Activated CD8-positive, alpha-beta T cell treated with anti-CD3 and anti-CD28 coated beads for 36 hours (primary cell): Measurements from ENCODE around the gene POLR3B. TPM values are rescaled to one million over a fixed set of nuclear protein-coding genes. Genes with fewer than 3 reads are reported as not detected.
"Not testable (repeated sequence)": the region's sequence is repeated elsewhere in the genome, so short reads cannot be mapped to it uniquely, and the experiment has no call there.

ENCODE experiments used
- ATAC-seq: fragments of 200-7000 bp; cut with Tn5 transposase; one replicate; pipeline ENCODE4 v1.10.0; 2021; ENCODE audit warnings: mild to moderate bottlenecking, moderate library complexity
- CTCF ChIA-PET: fragments of 350-600 bp; sonication (Branson Sonifier 250); formaldehyde crosslinking; loops from one replicate; lab custom pipeline; 2021; ENCODE audit warnings: antibody characterized with exemption; lab: Charles Lee
- POLR2A ChIA-PET: fragments of 350-600 bp; sonication (Branson Sonifier 250); formaldehyde crosslinking; loops from one replicate; lab custom pipeline; 2021; ENCODE audit warnings: antibody characterized with exemption; lab: Charles Lee
- DNase-seq: peaks from one replicate; pipeline ENCODE4 v3.0.0-alpha.2; 2020
- H3K27ac Mint-ChIP-seq: one replicate; pipeline ENCODE4 v1.8.0; 2021; ENCODE audit warnings: mild to moderate bottlenecking, mixed read lengths
- H3K27me3 Mint-ChIP-seq: one replicate; pipeline ENCODE4 v1.8.0; 2021; ENCODE audit warnings: mixed read lengths
- H3K36me3 Mint-ChIP-seq: one replicate; pipeline ENCODE4 v1.8.0; 2021; ENCODE audit warnings: low read depth, mixed read lengths
- H3K4me1 Mint-ChIP-seq: one replicate; pipeline ENCODE4 v1.8.0; 2021; ENCODE audit warnings: low read depth, mixed read lengths
- H3K4me3 Mint-ChIP-seq: one replicate; pipeline ENCODE4 v1.8.0; 2021; ENCODE audit warnings: mild to moderate bottlenecking, moderate library complexity, mixed read lengths
- H3K9me3 Mint-ChIP-seq: one replicate; pipeline ENCODE4 v1.8.0; 2021; ENCODE audit warnings: mixed read lengths
- intact Hi-C: fragments of 100-400 bp; cut with micrococcal nuclease; formaldehyde crosslinking; loops from one replicate; pipeline ENCODE4 v1.10.0; 2022
- total RNA-seq, 2 experiments: library from RNA; stranded (reverse); gene quantifications; one replicate each; pipeline ENCODE4 v1.2.3, GENCODE V29; 2021
- TF ChIP-seq, protein P1 (sequence below): fragments of 200-600 bp; IDR thresholded peaks from one replicate; pipeline ENCODE4 v1.8.0; 2022; ENCODE audit warnings: antibody characterized with exemption, mild to moderate bottlenecking

The POLR3B gene
- total RNA-seq, 2 experiments from 2014 or later: 8.3 to 9.5 TPM

DNA sequence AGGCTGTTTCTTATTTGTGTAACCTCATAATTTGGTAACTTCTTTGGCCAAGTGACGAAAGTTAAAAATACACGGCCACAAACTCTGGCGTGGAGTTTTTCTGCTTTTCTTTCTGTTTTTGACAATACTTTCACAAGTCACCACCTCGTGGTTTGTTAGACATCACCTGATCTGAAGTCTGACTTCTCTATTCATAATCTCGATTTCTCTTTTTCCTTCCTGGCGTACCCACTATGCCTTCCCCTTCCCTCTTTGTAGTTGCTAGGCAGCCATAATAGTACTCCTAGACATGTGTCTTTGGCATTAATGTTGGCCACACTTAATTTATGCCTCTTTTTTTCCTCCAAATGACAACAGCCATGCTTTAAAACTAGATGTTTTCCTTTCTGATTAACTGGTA, 97.6 kb downstream of the POLR3B start:
- Mint-ChIP-seq H3K9me3 (no peaks in the 10 kb centered on the region), H3K27me3 (no peaks in the 10 kb centered on the region), H3K36me3 (peaks cover 19% of the 10 kb centered on the region), H3K27ac (no peak overlapping the region), H3K4me3 (no peak overlapping the region), H3K4me1 (no peaks in the 10 kb centered on the region)
- ATAC-seq: no peak
- TF ChIP-seq, protein P1, sequence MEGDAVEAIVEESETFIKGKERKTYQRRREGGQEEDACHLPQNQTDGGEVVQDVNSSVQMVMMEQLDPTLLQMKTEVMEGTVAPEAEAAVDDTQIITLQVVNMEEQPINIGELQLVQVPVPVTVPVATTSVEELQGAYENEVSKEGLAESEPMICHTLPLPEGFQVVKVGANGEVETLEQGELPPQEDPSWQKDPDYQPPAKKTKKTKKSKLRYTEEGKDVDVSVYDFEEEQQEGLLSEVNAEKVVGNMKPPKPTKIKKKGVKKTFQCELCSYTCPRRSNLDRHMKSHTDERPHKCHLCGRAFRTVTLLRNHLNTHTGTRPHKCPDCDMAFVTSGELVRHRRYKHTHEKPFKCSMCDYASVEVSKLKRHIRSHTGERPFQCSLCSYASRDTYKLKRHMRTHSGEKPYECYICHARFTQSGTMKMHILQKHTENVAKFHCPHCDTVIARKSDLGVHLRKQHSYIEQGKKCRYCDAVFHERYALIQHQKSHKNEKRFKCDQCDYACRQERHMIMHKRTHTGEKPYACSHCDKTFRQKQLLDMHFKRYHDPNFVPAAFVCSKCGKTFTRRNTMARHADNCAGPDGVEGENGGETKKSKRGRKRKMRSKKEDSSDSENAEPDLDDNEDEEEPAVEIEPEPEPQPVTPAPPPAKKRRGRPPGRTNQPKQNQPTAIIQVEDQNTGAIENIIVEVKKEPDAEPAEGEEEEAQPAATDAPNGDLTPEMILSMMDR: no peak
- CTCF ChIA-PET: no interaction called here
- intact Hi-C loops: no loop called here
- DNase-seq: no peak
- POLR2A ChIA-PET: no interaction called here

DNA sequence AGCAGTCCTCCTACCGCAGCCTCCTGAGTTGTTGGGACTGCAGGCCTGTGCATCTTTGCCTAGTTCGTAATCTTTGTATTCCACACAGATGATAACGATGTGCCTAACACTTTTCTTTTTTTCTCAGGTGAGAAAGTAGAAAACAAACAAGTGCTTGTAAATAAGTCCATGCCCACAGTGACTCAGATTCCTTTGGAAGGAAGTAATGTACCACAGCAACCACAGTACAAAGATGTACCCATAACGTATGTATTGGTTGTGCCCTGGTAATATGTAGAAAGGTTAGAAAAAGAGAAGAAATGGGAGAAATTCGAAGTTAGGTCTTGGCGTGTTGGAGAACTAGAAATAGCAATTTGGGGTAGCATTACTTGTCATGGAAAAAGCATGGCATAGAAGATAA, 101.6 kb downstream of the POLR3B start:
- H3K9me3 Mint-ChIP-seq: no peaks in the 10 kb centered on the region
- H3K27ac Mint-ChIP-seq: no peak overlapping the region
- TF ChIP-seq, protein P1: no peak
- peaks cover 12% of the 10 kb centered on the region for H3K4me1 Mint-ChIP-seq
- intact Hi-C loops: no loop called here
- ChIA-PET POLR2A (no interaction called here), CTCF (interaction anchor here (0.7 to 1.0 kb wide), 2 partner anchors 14 to 26 kb away, joined by 3 to 4 read pairs; no protein-coding TSS in a partner anchor)
- DNase-seq (no peak), ATAC-seq (no peak)
- peaks cover 31% of the 10 kb centered on the region for H3K36me3 Mint-ChIP-seq
- H3K27me3 Mint-ChIP-seq: no peaks in the 10 kb centered on the region
- no peak overlapping the region for H3K4me3 Mint-ChIP-seq

DNA sequence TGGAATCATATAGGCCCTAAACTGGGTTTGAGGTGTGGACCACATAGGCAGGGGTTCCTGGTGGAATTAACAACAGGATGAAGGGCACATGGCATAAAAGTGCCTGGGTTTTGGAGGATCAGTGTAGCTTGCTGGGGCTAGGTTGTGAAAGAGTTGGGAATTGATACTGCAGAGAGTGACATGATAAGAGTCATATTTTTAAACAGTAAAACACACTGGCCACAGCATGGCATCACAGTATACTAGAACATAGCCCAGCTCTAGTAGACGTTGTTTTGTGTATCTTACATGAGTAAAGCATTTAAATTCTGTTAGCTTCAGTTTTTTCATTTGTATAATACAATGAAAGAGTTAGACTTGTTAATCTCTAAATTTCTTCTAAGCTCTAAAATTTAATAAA, 102.0 kb downstream of the POLR3B start:
- intact Hi-C loops: no loop called here
- ChIA-PET POLR2A (no interaction called here), CTCF (interaction anchor here (0.7 to 1.0 kb wide), 2 partner anchors 14 to 27 kb away, joined by 3 to 4 read pairs; no protein-coding TSS in a partner anchor)
- Mint-ChIP-seq H3K27me3 (no peaks in the 10 kb centered on the region), H3K27ac (no peak overlapping the region), H3K36me3 (peaks cover 31% of the 10 kb centered on the region), H3K4me1 (peaks cover 12% of the 10 kb centered on the region), H3K4me3 (no peak overlapping the region), H3K9me3 (no peaks in the 10 kb centered on the region)
- TF ChIP-seq, protein P1: no peak
- DNase-seq: no peak
- no peak for ATAC-seq

DNA sequence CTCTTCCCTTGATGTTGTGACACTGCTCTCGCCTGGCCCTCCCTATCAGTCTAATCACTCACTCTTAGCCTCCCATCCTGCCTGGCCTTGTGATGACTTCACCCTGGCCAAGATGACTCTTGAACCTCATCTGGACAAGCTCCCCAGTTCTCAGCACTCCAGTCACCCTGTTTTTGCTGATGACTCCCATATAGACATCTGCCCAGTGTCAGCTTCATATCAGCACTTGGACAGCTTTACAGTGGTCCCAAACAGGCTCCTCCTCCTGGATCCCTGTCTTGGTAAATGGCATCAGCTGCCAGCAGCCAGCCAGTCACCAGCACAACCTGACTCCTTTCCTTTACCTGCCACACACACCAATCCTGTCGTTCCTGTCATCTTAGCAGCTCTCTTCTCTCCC, 104.2 kb downstream of the POLR3B start:
- Mint-ChIP-seq H3K27me3 (no peaks in the 10 kb centered on the region), H3K4me1 (peaks cover 12% of the 10 kb centered on the region), H3K27ac (no peak overlapping the region), H3K9me3 (peaks cover 2% of the 10 kb centered on the region), H3K4me3 (no peak overlapping the region), H3K36me3 (peaks cover 50% of the 10 kb centered on the region)
- TF ChIP-seq, protein P1: no peak
- ATAC-seq (no peak), DNase-seq (no peak)
- ChIA-PET CTCF (no interaction called here), POLR2A (no interaction called here)
- intact Hi-C loops: no loop called here

DNA sequence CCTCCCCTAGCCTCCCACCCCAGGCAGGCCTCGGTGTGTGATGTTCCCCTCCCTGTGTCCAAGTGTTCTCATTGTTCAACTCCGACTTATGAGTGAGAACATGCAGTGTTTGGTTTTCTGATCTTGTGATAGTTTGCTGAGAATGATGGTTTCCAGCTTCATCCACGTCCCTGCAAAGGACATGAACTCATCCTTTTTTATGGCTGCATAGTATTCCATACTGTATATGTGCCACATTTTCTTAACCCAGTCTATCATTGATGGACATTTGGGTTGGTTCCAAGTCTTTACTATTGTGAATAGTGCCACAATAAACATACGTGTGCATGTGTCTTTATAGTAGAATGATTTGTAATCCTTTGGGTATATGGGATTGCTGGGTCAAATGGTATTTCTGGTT, 108.1 kb downstream of the POLR3B start:
- DNase-seq, H3K4me3 Mint-ChIP-seq, H3K9me3 Mint-ChIP-seq, ATAC-seq, intact Hi-C loops, CTCF ChIA-PET, H3K27ac Mint-ChIP-seq, H3K27me3 Mint-ChIP-seq, POLR2A ChIA-PET: not testable (repeated sequence)
- Mint-ChIP-seq H3K4me1 (peaks cover 12% of the 10 kb centered on the region), H3K36me3 (peaks cover 66% of the 10 kb centered on the region)

DNA sequence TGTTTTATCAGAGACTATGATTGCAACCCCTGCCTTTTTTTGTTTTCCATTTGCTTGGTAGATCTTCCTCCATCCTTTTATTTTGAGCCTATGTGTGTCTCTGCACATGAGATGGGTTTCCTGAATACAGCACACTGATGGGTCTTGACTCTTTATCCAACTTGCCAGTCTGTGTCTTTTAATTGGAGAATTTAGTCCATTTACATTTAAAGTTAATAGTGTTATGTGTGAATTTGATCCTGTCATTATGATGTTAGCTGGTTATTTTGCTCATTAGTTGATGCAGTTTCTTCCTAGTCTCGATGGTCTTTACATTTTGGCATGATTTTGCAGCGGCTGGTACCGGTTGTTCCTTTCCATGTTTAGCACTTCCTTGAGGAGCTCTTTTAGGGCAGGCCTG, 118.1 kb downstream of the POLR3B start:
- CTCF ChIA-PET, H3K4me3 Mint-ChIP-seq, H3K4me1 Mint-ChIP-seq, DNase-seq, POLR2A ChIA-PET, H3K9me3 Mint-ChIP-seq, H3K27ac Mint-ChIP-seq, ATAC-seq, H3K27me3 Mint-ChIP-seq, intact Hi-C loops: not testable (repeated sequence)
- H3K36me3 Mint-ChIP-seq: peaks cover 15% of the 10 kb centered on the region

DNA sequence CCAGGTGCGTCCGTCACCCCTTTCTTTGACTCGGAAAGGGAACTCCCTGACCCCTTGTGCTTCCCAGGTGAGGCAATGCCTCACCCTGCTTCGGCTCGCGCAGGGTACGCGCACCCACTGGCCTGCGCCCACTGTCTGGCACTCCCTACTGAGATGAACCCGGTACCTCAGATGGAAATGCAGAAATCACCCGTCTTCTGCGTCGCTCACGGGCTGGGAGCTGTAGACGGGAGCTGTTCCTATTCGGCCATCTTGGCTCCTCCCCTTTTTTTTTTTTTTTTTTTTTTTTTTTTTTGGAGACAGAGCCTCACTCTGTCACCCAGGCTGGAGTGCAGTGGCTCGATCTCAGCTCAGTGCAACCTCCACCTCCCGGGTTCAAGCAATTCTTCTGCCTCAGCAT, 120.1 kb downstream of the POLR3B start:
- DNase-seq, H3K4me3 Mint-ChIP-seq, H3K4me1 Mint-ChIP-seq, CTCF ChIA-PET, H3K27ac Mint-ChIP-seq, H3K9me3 Mint-ChIP-seq, POLR2A ChIA-PET, ATAC-seq, H3K27me3 Mint-ChIP-seq, intact Hi-C loops: not testable (repeated sequence)
- H3K36me3 Mint-ChIP-seq: peaks cover 11% of the 10 kb centered on the region
